Measurements from ENCODE around the gene DIP2A. TPM values are rescaled to one million over a fixed set of nuclear protein-coding genes. Genes with fewer than 3 reads are reported as not detected.

DIP2A gene
- total and polyA plus RNA-seq, 2 of the 8 experiments (the other 6 are each of a cell fraction or from before 2014, with no cell fraction given): 16.0 to 27.1 TPM

- no peak overlapping the region for H3K9ac ChIP-seq (replicated peaks in 1 of 4; ENCODE audit: extremely low read depth in 1 of 4, low read depth in 3 of 4, low read length in 3 of 4)
- H2BK20ac ChIP-seq (ENCODE audit: low read length): no peak overlapping the region
- H3K27me3 ChIP-seq (replicated peaks in 1 of 4; ENCODE audit: control insufficient read depth in 3 of 4, extremely low read depth in 1 of 4, insufficient read depth in 3 of 4, low read length in 3 of 4): no peaks in the 10 kb centered on the region
- H3K18ac ChIP-seq (ENCODE audit: extremely low read depth, low read length): no peak overlapping the region
- TF ChIP-seq ATF3 (IDR thresholded peaks at IDR 0.05; ENCODE audit: insufficient read depth, low read depth, low read length): no peak
- no peak overlapping the region for H2BK5ac ChIP-seq (ENCODE audit: low read depth, low read length)
- H3K79me2 ChIP-seq (ENCODE audit: control insufficient read depth in 1 of 2, insufficient read depth in 2 of 2, low read length in 2 of 2): no peaks in the 10 kb centered on the region
- ChIA-PET CTCF (ENCODE audit: partially characterized antibody) (interaction anchor here (0.8 kb wide), 1 partner anchor 9 kb away, joined by 4 read pairs; no protein-coding TSS in a partner anchor), POLR2A (ENCODE audit: partially characterized antibody) (no interaction called here)
- no peak overlapping the region for H2AFZ ChIP-seq (ENCODE audit: low read length)
- H3K4me3 ChIP-seq (ENCODE audit: extremely low read depth in 1 of 4, insufficient read depth in 2 of 4, low read depth in 3 of 4, low read length in 4 of 4): no peak overlapping the region
- H4K91ac ChIP-seq (replicated peaks; ENCODE audit: insufficient read length, low read length): no peak overlapping the region
- no peak overlapping the region for H4K5ac ChIP-seq (ENCODE audit: insufficient read length, low read depth, low read length)
- no peaks in the 10 kb centered on the region for H3K79me1 ChIP-seq (ENCODE audit: low read depth, low read length)
- DNase-seq (ENCODE audit: low read depth in 1 of 2, low spot score in 2 of 2) (no peak), FAIRE-seq (no peak)
- H3K27ac ChIP-seq (ENCODE audit: low read depth, low read length): no peak overlapping the region
- H3K23ac ChIP-seq (ENCODE audit: insufficient read length): no peak overlapping the region
- no peaks in the 10 kb centered on the region for H3K9me3 ChIP-seq (ENCODE audit: insufficient read depth in 2 of 2, low read depth in 1 of 2, low read length in 1 of 2)
- H3K14ac ChIP-seq (ENCODE audit: insufficient read length): no peak overlapping the region
- H2BK15ac ChIP-seq (ENCODE audit: low read length): no peak overlapping the region
- H2BK120ac ChIP-seq (replicated peaks; ENCODE audit: low read depth, low read length): no peak overlapping the region
- H3K4me1 ChIP-seq (replicated peaks in 1 of 4; ENCODE audit: control insufficient read depth in 3 of 4, insufficient read depth in 4 of 4, low read length in 3 of 4): no peaks in the 10 kb centered on the region
- peaks cover 2 to 18% (median 7%) of the 10 kb centered on the region in 4 experiments; a peak in 6 of 8 replicates for H3K36me3 ChIP-seq (ENCODE audit: control insufficient read depth in 2 of 4, insufficient read depth in 4 of 4, low read length in 3 of 4)
- 96% methylated on average over 11 of the region's 11 CpGs; no CpG with 5 or more reads in 1 of the 2 experiments for WGBS, 2 experiments (ENCODE audit: extremely low coverage in 1 of 2, insufficient coverage in 1 of 2, insufficient read length in 1 of 2, insufficient replicate concordance in 2 of 2, low coverage in 1 of 2, low lambda C conversion rate in 2 of 2, missing lambda C conversion rate in 1 of 2)
- H3K23me2 ChIP-seq (ENCODE audit: low read depth, low read length): no peaks in the 10 kb centered on the region
- no peak overlapping the region for H3K56ac ChIP-seq (replicated peaks; ENCODE audit: insufficient read length, low read depth, low read length)
- no peak overlapping the region for H3K4ac ChIP-seq (replicated peaks; ENCODE audit: insufficient read length, low read depth, low read length)
- H2BK12ac ChIP-seq (ENCODE audit: low read depth, low read length): no peak overlapping the region
- H3K4me2 ChIP-seq (ENCODE audit: insufficient read depth in 1 of 2, low read depth in 2 of 2, low read length in 2 of 2): no peak overlapping the region
- H4K20me1 ChIP-seq (replicated peaks in 1 of 2; ENCODE audit: control insufficient read depth in 1 of 2, insufficient read depth in 2 of 2, low read length in 2 of 2): peaks cover 0 to 7% of the 10 kb centered on the region in 2 experiments
- H2AK5ac ChIP-seq (ENCODE audit: low read depth, low read length): no peak overlapping the region
- H4K8ac ChIP-seq (ENCODE audit: extremely low read depth, insufficient read depth, low read length): no peak overlapping the region
Measured at GRCh38 chr21:46540087-46540710, 81.5 kb downstream of the DIP2A start.
